Neutrophil (primary cell): ENCODE data around the gene DCAF4.
A peak's percentile ranks its signal among the peaks of the same experiment; 100 is the strongest.

Source experiments
- H3K27ac ChIP-seq: fragments of 200-600 bp; sonication (generic); 2 replicates; pipeline ENCODE4 v1.5.1; 2016; ENCODE audit warnings: mild to moderate bottlenecking, moderate library complexity
- H3K27me3 ChIP-seq: fragments of 200-600 bp; sonication (generic); 2 replicates; pipeline ENCODE4 v1.6.0; 2016; ENCODE audit warnings: mild to moderate bottlenecking
- H3K36me3 ChIP-seq: fragments of 200-600 bp; sonication (generic); 2 replicates; pipeline ENCODE4 v1.5.1; 2017
- H3K4me1 ChIP-seq, 2 experiments: fragments of 200-600 bp in 1 of 2; sonication (generic) in 1 of 2; 1 replicate in 1 of 2; 2 replicates in 1 of 2; pipeline versions ENCODE4 v1.5.1 to v1.6.1; 2013 to 2016; ENCODE audit warnings: low read depth in 1 of 2, low read length in 1 of 2, mild to moderate bottlenecking in 1 of 2, moderate library complexity in 1 of 2; ENCODE audit not compliant: control insufficient read depth in 1 of 2, insufficient read depth in 1 of 2
- H3K4me3 ChIP-seq, 2 experiments: fragments of 200-600 bp in 1 of 2; sonication (generic) in 1 of 2; 1 replicate in 1 of 2; 2 replicates in 1 of 2; pipeline ENCODE4 v1.5.1; 2013 to 2016; ENCODE audit warnings: low read depth in 1 of 2, low read length in 1 of 2, mild to moderate bottlenecking in 1 of 2, moderate library complexity in 1 of 2
- H3K9me3 ChIP-seq: fragments of 200-600 bp; sonication (generic); 2 replicates; pipeline ENCODE4 v1.5.1; 2016
- TF ChIP-seq, protein P1 (sequence below): fragments of 200-600 bp; sonication (generic); IDR thresholded peaks from 2 replicates; pipeline ENCODE4 v1.5.1; 2016; ENCODE audit warnings: antibody characterized with exemption

The DCAF4 gene

GRCh38 chr14:72904218-72904617 lies 22.0 kb upstream of the DCAF4 start:
- Histone ChIP-seq H3K4me1 (no peaks in the 10 kb centered on the region), H3K36me3 (no peaks in the 10 kb centered on the region), H3K4me3 (no peak overlapping the region), H3K27ac (no peak overlapping the region), H3K27me3 (peaks cover 77% of the 10 kb centered on the region), H3K9me3 (no peaks in the 10 kb centered on the region)
- TF ChIP-seq, protein P1, sequence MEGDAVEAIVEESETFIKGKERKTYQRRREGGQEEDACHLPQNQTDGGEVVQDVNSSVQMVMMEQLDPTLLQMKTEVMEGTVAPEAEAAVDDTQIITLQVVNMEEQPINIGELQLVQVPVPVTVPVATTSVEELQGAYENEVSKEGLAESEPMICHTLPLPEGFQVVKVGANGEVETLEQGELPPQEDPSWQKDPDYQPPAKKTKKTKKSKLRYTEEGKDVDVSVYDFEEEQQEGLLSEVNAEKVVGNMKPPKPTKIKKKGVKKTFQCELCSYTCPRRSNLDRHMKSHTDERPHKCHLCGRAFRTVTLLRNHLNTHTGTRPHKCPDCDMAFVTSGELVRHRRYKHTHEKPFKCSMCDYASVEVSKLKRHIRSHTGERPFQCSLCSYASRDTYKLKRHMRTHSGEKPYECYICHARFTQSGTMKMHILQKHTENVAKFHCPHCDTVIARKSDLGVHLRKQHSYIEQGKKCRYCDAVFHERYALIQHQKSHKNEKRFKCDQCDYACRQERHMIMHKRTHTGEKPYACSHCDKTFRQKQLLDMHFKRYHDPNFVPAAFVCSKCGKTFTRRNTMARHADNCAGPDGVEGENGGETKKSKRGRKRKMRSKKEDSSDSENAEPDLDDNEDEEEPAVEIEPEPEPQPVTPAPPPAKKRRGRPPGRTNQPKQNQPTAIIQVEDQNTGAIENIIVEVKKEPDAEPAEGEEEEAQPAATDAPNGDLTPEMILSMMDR = no peak

DNA sequence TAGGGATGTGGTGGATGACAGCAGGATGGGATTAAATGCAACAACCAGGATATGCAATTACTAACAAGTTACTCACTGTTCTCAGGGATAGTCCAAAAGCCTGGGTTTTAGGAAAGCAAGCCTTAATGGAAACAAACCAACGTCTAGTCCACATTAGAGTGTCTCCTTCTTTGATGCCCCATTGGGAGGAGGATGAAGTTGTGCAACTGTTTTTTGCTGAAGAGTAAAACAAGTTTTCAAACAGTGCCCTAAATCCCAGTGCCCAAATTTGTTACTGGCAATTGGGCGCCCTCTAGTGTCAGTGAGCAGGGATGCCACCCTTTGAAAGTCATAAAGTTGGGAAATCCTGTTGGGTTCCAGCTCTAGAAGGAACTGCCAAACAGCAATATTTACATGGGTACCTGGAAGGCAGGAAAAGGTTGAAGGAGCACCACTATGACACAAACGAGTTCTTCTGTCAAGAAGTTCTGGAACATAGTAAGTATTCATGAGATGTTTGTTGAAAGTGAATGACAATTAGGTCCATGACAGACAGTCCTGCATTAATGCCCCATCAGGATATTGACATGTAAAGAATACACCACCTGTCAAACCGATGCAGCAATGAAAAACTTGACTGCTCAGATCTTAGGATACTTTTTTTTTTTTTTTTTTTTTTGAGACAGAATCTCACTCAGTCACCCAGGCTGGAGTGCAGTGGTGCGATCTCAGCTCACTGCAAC lies 21.3 kb upstream of the DCAF4 start:
- H3K27me3 ChIP-seq = peaks cover 82% of the 10 kb centered on the region
- no peak overlapping the region for H3K4me3 ChIP-seq
- no peaks in the 10 kb centered on the region for H3K9me3 ChIP-seq
- no peaks in the 10 kb centered on the region for H3K36me3 ChIP-seq
- H3K27ac ChIP-seq = no peak overlapping the region
- TF ChIP-seq, protein P1 = peak; percentile 75
- no peaks in the 10 kb centered on the region for H3K4me1 ChIP-seq

GRCh38 chr14:72906316-72906715 lies 19.9 kb upstream of the DCAF4 start:
- H3K4me3 ChIP-seq = no peak overlapping the region
- no peaks in the 10 kb centered on the region for H3K4me1 ChIP-seq
- no peaks in the 10 kb centered on the region for H3K36me3 ChIP-seq
- H3K27ac ChIP-seq = no peak overlapping the region
- peaks cover 76% of the 10 kb centered on the region for H3K27me3 ChIP-seq
- TF ChIP-seq, protein P1 = no peak
- H3K9me3 ChIP-seq = no peaks in the 10 kb centered on the region

GRCh38 chr14:72906879-72907278 lies 19.4 kb upstream of the DCAF4 start:
- Histone ChIP-seq H3K27me3 (peaks cover 73% of the 10 kb centered on the region), H3K27ac (no peak overlapping the region), H3K4me3 (no peak overlapping the region), H3K4me1 (no peaks in the 10 kb centered on the region), H3K36me3 (no peaks in the 10 kb centered on the region), H3K9me3 (no peaks in the 10 kb centered on the region)
- TF ChIP-seq, protein P1 = no peak

DNA sequence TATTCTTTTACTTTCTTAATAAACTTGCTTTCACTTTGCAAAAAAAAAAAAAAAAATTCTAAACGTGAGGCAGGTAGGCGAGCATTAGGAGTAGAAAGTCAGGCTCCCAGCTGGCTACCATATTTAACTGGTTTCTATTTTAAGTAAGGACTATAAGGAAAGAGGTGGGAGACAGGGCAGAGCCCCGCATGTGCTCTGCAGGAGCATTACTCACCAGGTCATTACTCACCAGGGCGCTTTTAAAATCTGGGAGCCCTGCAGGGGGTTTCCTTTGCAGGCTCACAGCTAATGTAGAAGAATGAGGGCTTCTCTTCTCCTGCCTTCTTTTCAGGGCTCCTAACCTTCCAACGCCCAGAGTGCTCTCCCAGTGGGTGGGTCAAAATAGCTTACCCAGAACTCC lies 18.4 kb upstream of the DCAF4 start:
- H3K27me3 ChIP-seq = peaks cover 73% of the 10 kb centered on the region
- H3K9me3 ChIP-seq = no peaks in the 10 kb centered on the region
- no peaks in the 10 kb centered on the region for H3K36me3 ChIP-seq
- H3K4me1 ChIP-seq = no peaks in the 10 kb centered on the region
- no peak overlapping the region for H3K27ac ChIP-seq
- H3K4me3 ChIP-seq = no peak overlapping the region
- TF ChIP-seq, protein P1 = no peak
